Esophagus (tissue), 2 donors: ENCODE data around the gene DACH1. TPM values are rescaled to one million over a fixed set of nuclear protein-coding genes. Genes with fewer than 3 reads are reported as not detected.

Source experiments
- H3K27ac ChIP-seq, 2 donors: one replicate each; pipeline ENCODE4 v1.5.1; 2013; ENCODE audit warnings: low read depth in 2 of 2, mild to moderate bottlenecking in 2 of 2, inconsistent platforms in 1 of 2, low read length in 1 of 2, moderate library complexity in 1 of 2
- H3K27me3 ChIP-seq, 2 donors: one replicate each; pipeline ENCODE4 v1.6.1; 2013; ENCODE audit warnings: low read length in 2 of 2, control low read depth in 1 of 2, mild to moderate bottlenecking in 1 of 2; ENCODE audit not compliant: insufficient read depth in 2 of 2, control insufficient read depth in 1 of 2
- H3K36me3 ChIP-seq, 2 donors: one replicate each; pipeline ENCODE4 v1.6.1; 2013; ENCODE audit warnings: low read length in 1 of 2; ENCODE audit not compliant: control insufficient read depth in 2 of 2, insufficient read depth in 2 of 2
- H3K4me1 ChIP-seq, 2 donors: one replicate each; pipeline ENCODE4 v1.6.1; 2013; ENCODE audit warnings: low read length in 1 of 2; ENCODE audit not compliant: control insufficient read depth in 2 of 2, insufficient read depth in 2 of 2
- H3K4me3 ChIP-seq, 2 donors: one replicate each; pipeline ENCODE4 v1.5.1; 2013; ENCODE audit warnings: low read length in 2 of 2, mild to moderate bottlenecking in 2 of 2, low read depth in 1 of 2, moderate library complexity in 1 of 2
- H3K9me3 ChIP-seq, 2 donors: one replicate each; pipeline ENCODE4 v1.6.1; 2013; ENCODE audit warnings: mild to moderate bottlenecking in 2 of 2, low read depth in 1 of 2, low read length in 1 of 2, moderate library complexity in 1 of 2; ENCODE audit not compliant: control insufficient read depth in 2 of 2, insufficient read depth in 1 of 2
- WGBS, 2 donors: extraction: QIAGEN DNeasy Blood & Tissue Kit; methylation state at CpG; one replicate each; pipeline ENCODE4 v1.1.7; 2013; 5-methylcytosine and 5-hydroxymethylcytosine counted together
- polyA plus RNA-seq, 2 donors: library from polyadenylated mRNA; stranded (reverse); fragments of 200-250 nt; gene quantifications; one replicate each; pipeline ENCODE4 v1.2.3, GENCODE V29; 2013
- donor health status: healthy with polysubstance abuse.
- donor health status: Bipolar disorder and iron deficiency.

DACH1 gene
- polyA plus RNA-seq, 2 donors = 0.16 TPM

DNA sequence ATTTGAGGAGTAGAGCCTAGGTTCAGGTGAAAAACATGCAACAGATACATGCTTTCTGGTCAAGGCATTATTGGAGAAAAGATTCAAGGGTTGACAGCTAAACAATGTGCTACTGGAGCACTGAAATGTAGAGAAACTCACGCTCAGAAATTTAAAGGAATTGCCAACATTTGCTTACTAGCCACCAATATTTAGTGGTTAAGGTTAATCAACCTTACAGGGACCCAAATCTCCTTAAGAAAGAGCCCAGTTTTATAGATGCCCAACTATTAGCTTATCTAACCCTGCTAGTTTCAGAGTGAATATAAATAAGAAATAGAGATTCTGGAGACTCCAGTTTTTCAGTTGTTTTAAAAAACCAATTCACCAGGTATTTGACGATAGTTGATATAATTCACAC, 203.6 kb downstream of the DACH1 start:
- H3K4me3 ChIP-seq = no peak overlapping the region
- no peaks in the 10 kb centered on the region for H3K27me3 ChIP-seq
- no peaks in the 10 kb centered on the region for H3K36me3 ChIP-seq
- 85 to 87% methylated on average over 2 of the region's 2 CpGs for WGBS, 2 donors
- no peaks in the 10 kb centered on the region for H3K9me3 ChIP-seq
- no peaks in the 10 kb centered on the region for H3K4me1 ChIP-seq
- no peak overlapping the region for H3K27ac ChIP-seq

DNA sequence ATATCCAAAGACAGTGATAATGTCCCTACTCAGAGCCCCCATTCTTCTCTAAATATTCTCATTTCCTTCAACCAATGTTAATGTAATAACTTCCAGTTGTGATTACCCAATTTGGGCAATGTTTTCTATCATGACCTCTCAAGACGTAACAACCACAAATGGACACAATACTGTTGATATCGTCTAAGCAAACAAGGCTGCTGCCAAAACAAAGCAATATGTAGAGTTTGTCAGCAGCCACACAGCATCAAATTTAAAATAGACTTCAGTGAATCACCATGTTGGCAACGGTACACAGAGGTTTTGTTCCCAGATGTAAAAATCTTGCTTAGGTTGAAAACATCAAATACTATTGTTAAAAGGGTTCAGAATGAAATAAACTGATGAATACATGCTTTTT, 205.1 kb downstream of the DACH1 start:
- Histone ChIP-seq H3K36me3 (no peaks in the 10 kb centered on the region), H3K27me3 (no peaks in the 10 kb centered on the region)

DNA sequence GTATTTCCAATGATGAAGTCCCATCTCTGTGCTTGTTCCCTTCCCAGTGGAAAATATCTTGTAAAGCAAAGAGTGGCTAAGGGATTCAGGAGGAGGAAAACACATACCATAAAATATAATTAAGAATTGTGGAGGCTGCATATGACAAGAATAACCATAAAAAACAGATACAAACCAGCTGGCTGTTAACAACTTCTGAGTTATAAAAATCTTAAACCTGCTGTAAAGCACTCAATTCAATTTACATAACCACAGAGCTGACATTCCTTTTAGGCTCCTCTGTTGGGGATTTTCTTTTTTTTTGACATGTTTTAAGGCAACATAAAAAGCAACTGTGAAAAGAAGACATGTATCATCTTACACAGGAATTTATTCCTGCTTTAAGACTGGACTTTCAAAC, 207.6 kb downstream of the DACH1 start:
- Histone ChIP-seq H3K27me3 (no peaks in the 10 kb centered on the region), H3K4me1 (no peaks in the 10 kb centered on the region), H3K9me3 (no peaks in the 10 kb centered on the region), H3K4me3 (no peak overlapping the region), H3K27ac (no peak overlapping the region), H3K36me3 (no peaks in the 10 kb centered on the region)

More for the DNA sequence above, 205.1 kb downstream of the DACH1 start:
- Histone ChIP-seq H3K4me3 (no peak overlapping the region), H3K9me3 (no peaks in the 10 kb centered on the region), H3K27ac (no peak overlapping the region), H3K4me1 (no peaks in the 10 kb centered on the region)
- 26 to 57% methylated on average over 3 of the region's 3 CpGs for whole genome bisulfite sequencing, 2 donors

- WGBS, 2 donors = 41 to 44% methylated on average over 3 of the region's 3 CpGs
- H3K9me3 ChIP-seq = no peaks in the 10 kb centered on the region
- no peaks in the 10 kb centered on the region for H3K4me1 ChIP-seq
- H3K27me3 ChIP-seq = no peaks in the 10 kb centered on the region
- no peaks in the 10 kb centered on the region for H3K36me3 ChIP-seq
- no peak overlapping the region for H3K27ac ChIP-seq
- no peak overlapping the region for H3K4me3 ChIP-seq
Measured at GRCh38 chr13:71645467-71645866, 221.5 kb downstream of the DACH1 start.

DNA sequence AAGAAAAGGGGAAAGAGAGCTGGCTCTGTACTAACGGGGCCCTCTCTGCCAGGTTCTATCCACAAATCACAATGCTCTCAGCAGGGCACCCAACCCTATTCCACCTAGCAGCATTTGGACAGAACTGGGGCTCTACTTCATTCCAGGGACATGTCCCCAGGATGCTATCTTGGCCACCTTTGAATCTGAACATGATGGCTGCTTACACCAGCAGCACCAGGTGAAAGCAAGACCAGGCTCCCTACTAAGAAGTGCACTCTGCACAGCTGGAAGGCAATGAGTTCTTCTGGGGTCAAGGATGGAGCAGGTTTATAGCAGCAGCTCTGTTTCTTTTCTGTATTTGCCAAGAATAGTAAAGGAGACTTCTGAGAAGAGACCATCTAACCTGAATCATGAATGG, 222.4 kb downstream of the DACH1 start:
- H3K27me3 ChIP-seq = no peaks in the 10 kb centered on the region
- H3K9me3 ChIP-seq = no peaks in the 10 kb centered on the region
- WGBS, 2 donors = 88 to 89% methylated on average over 1 of the region's 1 CpG
- H3K4me1 ChIP-seq = no peaks in the 10 kb centered on the region
- no peaks in the 10 kb centered on the region for H3K36me3 ChIP-seq
- H3K4me3 ChIP-seq = no peak overlapping the region
- H3K27ac ChIP-seq = no peak overlapping the region

GRCh38 chr13:71643448-71643860, 223.6 kb downstream of the DACH1 start:
- Histone ChIP-seq H3K9me3 (no peaks in the 10 kb centered on the region), H3K4me3 (no peak overlapping the region), H3K36me3 (no peaks in the 10 kb centered on the region), H3K27ac (no peak overlapping the region), H3K4me1 (no peaks in the 10 kb centered on the region), H3K27me3 (no peaks in the 10 kb centered on the region)
- WGBS, 2 donors = 54 to 55% methylated on average over 4 of the region's 4 CpGs

DNA sequence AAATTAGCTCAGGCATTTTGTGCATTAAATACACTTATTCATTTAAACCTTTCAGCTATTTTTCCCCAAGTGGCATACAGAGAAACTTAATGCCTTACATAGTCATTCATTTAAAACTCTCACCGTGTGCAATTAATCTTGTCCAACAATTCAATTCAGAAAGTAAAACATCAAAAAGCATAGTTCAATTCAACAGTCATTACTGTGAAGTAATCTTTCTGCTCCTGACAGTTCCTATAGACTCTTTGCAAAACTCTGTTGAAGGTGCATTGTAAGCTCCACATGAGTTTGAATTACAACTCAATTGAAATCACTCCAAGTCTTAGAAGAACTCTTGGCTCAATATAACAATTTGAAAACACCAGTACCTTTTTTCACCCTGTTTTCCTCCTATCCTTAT, 228.3 kb downstream of the DACH1 start:
- H3K36me3 ChIP-seq = no peaks in the 10 kb centered on the region
- H3K27me3 ChIP-seq = no peaks in the 10 kb centered on the region
- no peaks in the 10 kb centered on the region for H3K9me3 ChIP-seq
- H3K27ac ChIP-seq = no peak overlapping the region
- H3K4me3 ChIP-seq = no peak overlapping the region
- H3K4me1 ChIP-seq = no peaks in the 10 kb centered on the region
- WGBS, 2 donors = 33 to 42% methylated on average over 1 of the region's 1 CpG

- WGBS, 2 donors = 59 to 86% methylated on average over 2 of the region's 2 CpGs
- no peaks in the 10 kb centered on the region for H3K36me3 ChIP-seq
- H3K27ac ChIP-seq = no peak overlapping the region
- no peaks in the 10 kb centered on the region for H3K4me1 ChIP-seq
- no peak overlapping the region for H3K4me3 ChIP-seq
- peaks cover 0 to 2% of the 10 kb centered on the region in 2 donors for H3K9me3 ChIP-seq
- H3K27me3 ChIP-seq = no peaks in the 10 kb centered on the region
Measured at GRCh38 chr13:71634602-71635443, 232.2 kb downstream of the DACH1 start.

DNA sequence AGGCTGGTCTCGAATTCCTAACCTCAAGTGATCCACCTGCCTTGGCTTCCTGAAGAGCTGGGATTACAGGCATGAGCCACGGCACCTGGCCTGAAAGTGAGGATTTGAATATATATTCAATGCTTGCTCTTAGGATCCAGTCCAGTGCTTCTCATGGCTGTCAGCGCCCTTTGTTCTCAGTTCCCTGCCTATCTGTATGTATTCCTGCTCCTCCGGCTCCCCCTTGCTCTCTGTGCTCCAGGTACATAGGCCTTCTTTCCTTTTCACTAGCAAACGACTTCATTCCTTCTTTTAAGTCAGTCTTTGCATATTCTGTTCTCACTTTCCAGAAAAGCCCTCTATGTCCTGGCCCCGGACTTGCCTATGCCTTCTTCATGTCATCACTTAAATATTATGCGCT, 232.8 kb downstream of the DACH1 start:
- 81 to 89% methylated on average over 7 of the region's 7 CpGs for WGBS, 2 donors

GRCh38 chr13:71632721-71633120, 234.3 kb downstream of the DACH1 start:
- no peaks in the 10 kb centered on the region for H3K36me3 ChIP-seq
- H3K27me3 ChIP-seq = no peaks in the 10 kb centered on the region
- no peak overlapping the region for H3K4me3 ChIP-seq
- H3K9me3 ChIP-seq = peaks cover 0 to 2% of the 10 kb centered on the region in 2 donors
- 81 to 85% methylated on average over 1 of the region's 1 CpG for WGBS, 2 donors
- H3K4me1 ChIP-seq = no peaks in the 10 kb centered on the region
- H3K27ac ChIP-seq = no peak overlapping the region

More for the DNA sequence above, 232.8 kb downstream of the DACH1 start:
- Histone ChIP-seq H3K4me1 (no peaks in the 10 kb centered on the region), H3K27ac (no peak overlapping the region), H3K4me3 (no peak overlapping the region), H3K27me3 (no peaks in the 10 kb centered on the region), H3K9me3 (peaks cover 0 to 2% of the 10 kb centered on the region in 2 donors), H3K36me3 (no peaks in the 10 kb centered on the region)
